Uterus (tissue), 4 donors: ENCODE results near the gene CD81. TPM values are rescaled to one million over a fixed set of nuclear protein-coding genes. Genes with fewer than 3 reads are reported as not detected.

ENCODE experiments used
- DNase-seq, 2 donors: peaks; one replicate each; pipeline ENCODE4 v3.0.0-alpha.2; 2019 to 2020
- H3K27ac ChIP-seq, 2 donors: fragments of 200-600 bp; sonication (generic); 1 replicate in 1 of 2; 2 replicates in 1 of 2; pipeline ENCODE4 v1.5.1; 2016 to 2018
- H3K27me3 ChIP-seq, 2 donors: fragments of 200-600 bp; sonication (generic); one replicate each; pipeline ENCODE4 v1.5.1; 2018 to 2019; ENCODE audit warnings: control low read depth in 1 of 2
- H3K36me3 ChIP-seq, 2 donors: fragments of 200-600 bp; sonication (generic); one replicate each; pipeline ENCODE4 v1.5.1; 2019; ENCODE audit warnings: control low read depth in 1 of 2
- H3K4me1 ChIP-seq, 2 donors: fragments of 200-600 bp; sonication (generic); one replicate each; pipeline ENCODE4 v1.5.1; 2018 to 2019; ENCODE audit warnings: control low read depth in 1 of 2
- H3K4me3 ChIP-seq, 2 donors: fragments of 200-600 bp; sonication (generic); 1 replicate in 1 of 2; 2 replicates in 1 of 2; pipeline ENCODE4 v1.5.1; 2018 to 2019; ENCODE audit warnings: mild to moderate bottlenecking in 1 of 2
- H3K9me3 ChIP-seq, 2 donors: fragments of 200-600 bp; sonication (generic); one replicate each; pipeline ENCODE4 v1.5.1; 2019; ENCODE audit warnings: control low read depth in 1 of 2
- POLR2A ChIP-seq, 2 donors: fragments of 450-650 bp; IDR thresholded peaks; one replicate each; pipeline ENCODE4 v1.6.1; 2016; ENCODE audit warnings: antibody characterized with exemption in 2 of 2, mild to moderate bottlenecking in 1 of 2, moderate library complexity in 1 of 2
- intact Hi-C: fragments of 100-400 bp; cut with DNase I; formaldehyde crosslinking; loops from one replicate; pipeline ENCODE4 v1.15.1; 2023; ENCODE audit warnings: low total_unique reads
- total RNA-seq, 4 donors: library from RNA; depleted of rRNA in 3 of 4; stranded (reverse); fragments of >200 nt in 3 of 4; gene quantifications; one replicate each; pipeline versions ENCODE4 v1.1.0 to v1.2.4, GENCODE V29; 2014 to 2023
- TF ChIP-seq, protein P1 (sequence below), 4 experiments: fragments of 200-600 bp in 2 of 4; fragments of 450-650 bp in 2 of 4; sonication (generic) in 2 of 4; IDR thresholded peaks; one replicate each; pipeline ENCODE4 v1.5.1; 2016 to 2019; ENCODE audit warnings: antibody characterized with exemption in 4 of 4, mild to moderate bottlenecking in 2 of 4, moderate library complexity in 1 of 4
- donor health status: DM: yes; HTN: yes; CAD: no.

Gene CD81
- total RNA-seq, 4 donors from 2014 or later: 394 to 852 (median 626) TPM

GRCh38 chr11:2408671-2409070, 31.6 kb downstream of the CD81 start:
- DNase-seq: no peak
- no peaks in the 10 kb centered on the region for H3K27me3 ChIP-seq
- no peaks in the 10 kb centered on the region for H3K9me3 ChIP-seq
- H3K4me3 ChIP-seq: no peak overlapping the region
- peaks cover 0 to 12% of the 10 kb centered on the region in 2 donors for H3K4me1 ChIP-seq
- H3K27ac ChIP-seq: peak overlapping the region; percentile 78 to 84
- TF ChIP-seq POLR2A (IDR thresholded peaks at IDR 0.05): no peak
- TF ChIP-seq, protein P1, sequence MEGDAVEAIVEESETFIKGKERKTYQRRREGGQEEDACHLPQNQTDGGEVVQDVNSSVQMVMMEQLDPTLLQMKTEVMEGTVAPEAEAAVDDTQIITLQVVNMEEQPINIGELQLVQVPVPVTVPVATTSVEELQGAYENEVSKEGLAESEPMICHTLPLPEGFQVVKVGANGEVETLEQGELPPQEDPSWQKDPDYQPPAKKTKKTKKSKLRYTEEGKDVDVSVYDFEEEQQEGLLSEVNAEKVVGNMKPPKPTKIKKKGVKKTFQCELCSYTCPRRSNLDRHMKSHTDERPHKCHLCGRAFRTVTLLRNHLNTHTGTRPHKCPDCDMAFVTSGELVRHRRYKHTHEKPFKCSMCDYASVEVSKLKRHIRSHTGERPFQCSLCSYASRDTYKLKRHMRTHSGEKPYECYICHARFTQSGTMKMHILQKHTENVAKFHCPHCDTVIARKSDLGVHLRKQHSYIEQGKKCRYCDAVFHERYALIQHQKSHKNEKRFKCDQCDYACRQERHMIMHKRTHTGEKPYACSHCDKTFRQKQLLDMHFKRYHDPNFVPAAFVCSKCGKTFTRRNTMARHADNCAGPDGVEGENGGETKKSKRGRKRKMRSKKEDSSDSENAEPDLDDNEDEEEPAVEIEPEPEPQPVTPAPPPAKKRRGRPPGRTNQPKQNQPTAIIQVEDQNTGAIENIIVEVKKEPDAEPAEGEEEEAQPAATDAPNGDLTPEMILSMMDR (IDR thresholded peaks at IDR 0.05): no peak
- intact Hi-C loops: no loop called here
- H3K36me3 ChIP-seq: no peaks in the 10 kb centered on the region

DNA sequence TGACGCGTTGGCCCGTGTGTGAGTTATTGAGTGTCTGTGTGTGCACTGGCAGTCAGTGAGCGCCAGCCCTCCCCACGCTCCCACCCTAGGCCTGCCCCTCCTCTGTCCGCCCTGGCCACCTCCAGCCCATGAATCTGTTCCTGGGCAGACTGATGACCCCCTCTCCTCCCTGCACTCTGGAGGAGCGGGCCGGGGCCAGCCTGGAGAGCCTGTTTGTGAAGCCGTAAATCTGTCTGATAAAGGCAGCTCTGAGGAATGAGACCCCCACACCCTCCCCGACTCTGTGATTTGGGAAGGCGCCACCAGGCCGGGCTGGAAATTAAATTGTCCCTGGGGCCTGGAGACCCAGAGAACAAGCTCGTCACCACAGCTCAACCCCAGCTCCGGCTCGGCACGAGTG, 32.0 kb downstream of the CD81 start:
- peaks cover 0 to 12% of the 10 kb centered on the region in 2 donors for H3K4me1 ChIP-seq
- H3K4me3 ChIP-seq: no peak overlapping the region
- no peaks in the 10 kb centered on the region for H3K27me3 ChIP-seq
- intact Hi-C loops: no loop called here
- TF ChIP-seq, protein P1 (IDR thresholded peaks at IDR 0.05): no peak
- no peak for TF ChIP-seq POLR2A (IDR thresholded peaks at IDR 0.05)
- no peaks in the 10 kb centered on the region for H3K36me3 ChIP-seq
- H3K9me3 ChIP-seq: no peaks in the 10 kb centered on the region
- DNase-seq: peak; percentile 66 to 79
- peak overlapping the region; percentile 78 to 84 for H3K27ac ChIP-seq

DNA sequence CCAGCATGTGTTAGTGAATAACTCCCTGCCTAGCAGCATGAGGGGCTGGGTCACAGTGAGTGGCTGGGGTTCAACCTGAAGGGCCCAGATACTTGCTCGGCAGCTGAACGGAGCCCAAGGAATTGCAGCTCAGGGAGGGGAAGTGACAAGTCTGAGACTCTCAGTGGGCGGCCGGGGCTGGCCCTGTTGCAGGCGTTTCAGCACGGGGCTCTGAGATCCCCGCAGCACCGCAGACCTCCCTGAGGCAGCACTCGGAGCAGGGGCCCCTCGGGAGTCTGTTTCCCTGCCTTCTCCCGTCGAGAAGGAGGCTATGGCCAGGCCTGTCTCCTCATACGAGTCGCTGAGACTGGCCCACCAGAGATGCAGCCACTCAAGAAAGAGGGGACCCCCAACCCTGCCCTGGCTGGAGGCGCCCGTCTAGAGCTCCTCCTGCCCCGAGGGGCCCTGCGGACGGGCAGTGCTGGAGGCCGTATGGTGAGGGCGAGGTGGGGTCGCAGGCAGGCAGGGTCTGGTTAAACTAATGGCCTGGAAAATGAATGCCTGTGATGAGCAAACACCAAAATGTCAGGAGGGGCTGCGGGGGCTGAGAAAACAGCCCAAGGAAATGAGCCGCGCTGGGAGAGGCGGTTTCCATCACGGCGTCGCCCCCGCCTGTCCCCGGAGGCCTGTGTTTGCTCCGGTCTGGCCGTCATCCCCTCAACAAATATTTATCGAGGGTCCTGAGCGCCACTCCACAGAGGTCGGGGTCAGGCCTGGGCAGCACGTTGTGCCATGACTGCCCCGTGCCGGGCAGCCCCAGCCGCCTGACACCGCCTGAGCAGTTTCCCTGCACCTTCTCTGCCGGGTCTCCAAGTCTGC, 32.7 kb downstream of the CD81 start:
- no peaks in the 10 kb centered on the region for H3K36me3 ChIP-seq
- H3K27ac ChIP-seq: peak overlapping the region; percentile 78 to 84
- H3K27me3 ChIP-seq: no peaks in the 10 kb centered on the region
- DNase-seq: no peak
- H3K4me1 ChIP-seq: peaks cover 0 to 12% of the 10 kb centered on the region in 2 donors
- H3K4me3 ChIP-seq: no peak overlapping the region
- intact Hi-C loops: no loop called here
- no peaks in the 10 kb centered on the region for H3K9me3 ChIP-seq
- TF ChIP-seq, protein P1 (IDR thresholded peaks at IDR 0.05): no peak
- no peak for TF ChIP-seq POLR2A (IDR thresholded peaks at IDR 0.05)

DNA sequence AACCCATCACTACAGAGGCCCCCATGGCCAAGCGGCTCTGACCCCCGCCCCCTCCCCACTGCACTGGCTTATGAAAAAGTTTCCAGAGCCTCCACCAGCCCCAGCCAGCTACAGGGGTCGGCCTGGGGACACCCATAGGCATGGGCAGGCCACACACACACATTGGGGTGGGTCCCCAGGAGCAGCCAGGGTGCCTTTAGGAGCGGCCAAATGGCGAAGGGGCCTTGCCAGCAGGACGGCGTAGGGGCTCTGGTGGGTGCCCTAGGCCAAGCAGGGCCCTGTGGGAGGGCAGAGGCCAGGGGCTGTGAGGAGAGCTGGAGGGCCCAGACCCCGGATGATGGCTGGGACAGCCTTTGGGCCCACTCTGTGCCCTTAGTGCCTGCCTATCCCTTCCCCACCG, 33.5 kb downstream of the CD81 start:
- DNase-seq: no peak
- Histone ChIP-seq H3K4me1 (peaks cover 0 to 12% of the 10 kb centered on the region in 2 donors), H3K9me3 (no peaks in the 10 kb centered on the region), H3K36me3 (no peaks in the 10 kb centered on the region), H3K4me3 (no peak overlapping the region), H3K27me3 (no peaks in the 10 kb centered on the region), H3K27ac (peak overlapping the region; percentile 78 to 84)
- intact Hi-C loops: no loop called here
- TF ChIP-seq, protein P1 (IDR thresholded peaks at IDR 0.05): no peak
- TF ChIP-seq POLR2A (IDR thresholded peaks at IDR 0.05): no peak
